GM23248 (cell line): ENCODE results near the gene CLDN7. TPM values are rescaled to one million over a fixed set of nuclear protein-coding genes. Genes with fewer than 3 reads are reported as not detected.

Experiments
- DNase-seq: peaks from one replicate; pipeline ENCODE4 v3.0.0-alpha.2; 2015
- H2AFZ ChIP-seq: fragments of 200-600 bp; sonication (generic); 2 replicates; pipeline ENCODE4 v1.6.1; 2016; ENCODE audit warnings: antibody characterized with exemption
- H3F3A ChIP-seq: fragments of 200-600 bp; sonication (generic); 2 replicates; pipeline ENCODE4 v1.6.1; 2016; ENCODE audit warnings: mild to moderate bottlenecking, antibody characterized with exemption, mixed run types; ENCODE audit not compliant: insufficient read depth
- H3K27ac ChIP-seq: fragments of 200-600 bp; sonication (generic); 2 replicates; pipeline ENCODE4 v1.5.1; 2016; ENCODE audit warnings: mild to moderate bottlenecking
- H3K27me3 ChIP-seq: fragments of 200-600 bp; sonication (generic); replicated peaks from 2 replicates; pipeline ENCODE4 v1.6.1; 2016; ENCODE audit warnings: mild to moderate bottlenecking; ENCODE audit not compliant: insufficient read depth
- H3K36me3 ChIP-seq: fragments of 200-600 bp; sonication (generic); 2 replicates; pipeline ENCODE4 v1.6.1; 2016; ENCODE audit warnings: low read depth, mild to moderate bottlenecking
- H3K4me1 ChIP-seq: fragments of 200-600 bp; sonication (generic); 2 replicates; pipeline ENCODE4 v1.6.1; 2016; ENCODE audit warnings: mild to moderate bottlenecking; ENCODE audit not compliant: insufficient read depth
- H3K4me2 ChIP-seq: fragments of 200-600 bp; sonication (generic); one replicate; pipeline ENCODE4 v1.6.1; 2016; ENCODE audit warnings: mild to moderate bottlenecking; ENCODE audit not compliant: unreplicated experiment
- H3K4me3 ChIP-seq: fragments of 200-600 bp; sonication (generic); 2 replicates; pipeline ENCODE4 v1.5.1; 2016; ENCODE audit warnings: mild to moderate bottlenecking
- H3K79me2 ChIP-seq: fragments of 200-600 bp; sonication (generic); 2 replicates; pipeline ENCODE4 v1.6.1; 2016; ENCODE audit warnings: mild to moderate bottlenecking; ENCODE audit not compliant: insufficient read depth
- H3K9ac ChIP-seq: fragments of 200-600 bp; sonication (generic); 2 replicates; pipeline ENCODE4 v1.6.1; 2016; ENCODE audit warnings: mild to moderate bottlenecking
- H3K9me2 ChIP-seq: fragments of 200-600 bp; sonication (generic); 2 replicates; pipeline ENCODE4 v1.6.1; 2016; ENCODE audit warnings: mixed run types, mild to moderate bottlenecking, moderate library complexity; ENCODE audit not compliant: insufficient read depth
- H3K9me3 ChIP-seq: fragments of 200-600 bp; sonication (generic); one replicate; pipeline ENCODE4 v1.6.1; 2017; ENCODE audit warnings: low read depth
- H4K20me1 ChIP-seq: fragments of 200-600 bp; sonication (generic); 2 replicates; pipeline ENCODE4 v1.6.0; 2016; ENCODE audit not compliant: insufficient read depth
- EZH2 ChIP-seq: fragments of 200-600 bp; sonication (generic); IDR thresholded peaks from 2 replicates; pipeline ENCODE4 v1.6.1; 2018; ENCODE audit warnings: antibody characterized with exemption, mild to moderate bottlenecking; ENCODE audit not compliant: insufficient read depth, poor library complexity, severe bottlenecking
- EZH2phosphoT487 ChIP-seq: fragments of 200-600 bp; sonication (generic); IDR thresholded peaks from 2 replicates; pipeline ENCODE4 v1.6.1; 2018; ENCODE audit warnings: antibody characterized with exemption, moderate library complexity, mild to moderate bottlenecking, low read depth; ENCODE audit not compliant: insufficient read depth
- WGBS, 2 experiments: methylation state at CpG; one replicate each; pipeline ENCODE4 v1.1.6; 2015 to 2017; ENCODE audit warnings: low lambda C conversion rate in 2 of 2, low coverage in 1 of 2; ENCODE audit errors: missing lambda C conversion rate in 2 of 2; 5-methylcytosine and 5-hydroxymethylcytosine counted together
- in situ Hi-C: fragments of 300-500 bp; cut with MboI; formaldehyde crosslinking; loops from 2 replicates; pipeline ENCODE4 v1.15.0; 2020
- polyA plus RNA-seq: library from polyadenylated mRNA; unstranded; fragments of >200 nt; fragmentation: Nextera tagmentation; extraction: Ambion mirVana; gene quantifications from 2 replicates; pipeline ENCODE4 v1.2.1, GENCODE V29; 2016
- total RNA-seq: library from RNA; depleted of rRNA; stranded (reverse); fragments of >200 nt; shearing (Covaris generic); gene quantifications from 2 replicates; pipeline ENCODE4 v1.2.3, GENCODE V29; 2014

The CLDN7 gene
- total and polyA plus RNA-seq, 2 experiments from 2014 or later = 2.3 to 4.5 TPM

DNA sequence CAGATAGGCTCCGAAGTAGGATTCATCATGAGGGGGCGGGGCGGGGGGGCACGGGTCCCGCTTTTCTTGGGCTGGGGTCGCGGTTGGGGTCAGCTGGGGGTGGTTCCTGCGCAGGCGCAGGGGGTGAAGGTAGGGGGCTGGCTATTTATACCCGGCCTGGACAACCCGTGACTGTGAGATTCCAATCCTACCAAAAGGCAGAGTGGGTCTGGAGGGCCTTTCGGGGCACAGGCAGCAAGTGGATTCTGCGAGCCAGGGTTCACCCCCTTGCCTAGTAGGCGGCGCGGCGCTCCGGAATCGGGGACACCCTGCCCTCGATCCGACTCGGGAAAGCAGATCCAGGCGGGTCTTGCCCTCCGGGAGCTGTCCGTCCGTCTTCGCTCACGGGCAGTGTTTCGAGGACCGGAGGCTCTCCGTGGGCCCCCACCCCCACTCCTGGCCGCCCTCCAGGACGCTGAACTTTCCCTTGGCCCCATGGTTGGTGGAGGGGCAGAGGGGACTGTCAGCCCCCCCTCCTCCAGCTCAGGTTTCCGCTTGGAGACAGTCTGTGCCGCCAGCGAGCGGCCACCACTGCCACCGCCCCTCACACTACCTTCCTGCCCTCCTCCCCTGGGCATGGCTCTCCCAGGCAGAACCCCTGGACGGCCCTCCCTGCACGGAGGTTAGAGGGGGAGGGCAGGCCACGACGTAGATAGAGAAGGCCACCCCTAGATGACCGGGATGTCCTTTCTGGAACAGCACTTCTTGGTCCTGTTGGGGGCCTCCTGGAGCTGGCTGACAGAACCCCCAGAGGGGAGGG lies 19.9 kb upstream of the CLDN7 start:
- Histone ChIP-seq H3K4me2 (peak overlapping the region; percentile 92), H3F3A (peaks cover 6% of the 10 kb centered on the region; the same call in 1 of the 2 replicates), H3K9me2 (no peaks in the 10 kb centered on the region), H3K27me3 (peaks cover 9% of the 10 kb centered on the region; the same call in 1 of the 2 replicates), H4K20me1 (no peaks in the 10 kb centered on the region), H3K4me1 (no peaks in the 10 kb centered on the region), H3K9ac (no peak overlapping the region), H3K9me3 (no peaks in the 10 kb centered on the region), H3K36me3 (no peaks in the 10 kb centered on the region), H3K27ac (no peak overlapping the region), H3K4me3 (peak overlapping the region; percentile 70), H3K79me2 (no peaks in the 10 kb centered on the region), H2AFZ (peak overlapping the region; percentile 78; the same call in 1 of the 2 replicates)
- in situ Hi-C loops = no loop called here
- TF ChIP-seq EZH2phosphoT487 (no peak), EZH2 (no peak)
- DNase-seq = no peak
- 15% methylated on average over 39 to 42 of the region's 43 CpGs for WGBS, 2 experiments

DNA sequence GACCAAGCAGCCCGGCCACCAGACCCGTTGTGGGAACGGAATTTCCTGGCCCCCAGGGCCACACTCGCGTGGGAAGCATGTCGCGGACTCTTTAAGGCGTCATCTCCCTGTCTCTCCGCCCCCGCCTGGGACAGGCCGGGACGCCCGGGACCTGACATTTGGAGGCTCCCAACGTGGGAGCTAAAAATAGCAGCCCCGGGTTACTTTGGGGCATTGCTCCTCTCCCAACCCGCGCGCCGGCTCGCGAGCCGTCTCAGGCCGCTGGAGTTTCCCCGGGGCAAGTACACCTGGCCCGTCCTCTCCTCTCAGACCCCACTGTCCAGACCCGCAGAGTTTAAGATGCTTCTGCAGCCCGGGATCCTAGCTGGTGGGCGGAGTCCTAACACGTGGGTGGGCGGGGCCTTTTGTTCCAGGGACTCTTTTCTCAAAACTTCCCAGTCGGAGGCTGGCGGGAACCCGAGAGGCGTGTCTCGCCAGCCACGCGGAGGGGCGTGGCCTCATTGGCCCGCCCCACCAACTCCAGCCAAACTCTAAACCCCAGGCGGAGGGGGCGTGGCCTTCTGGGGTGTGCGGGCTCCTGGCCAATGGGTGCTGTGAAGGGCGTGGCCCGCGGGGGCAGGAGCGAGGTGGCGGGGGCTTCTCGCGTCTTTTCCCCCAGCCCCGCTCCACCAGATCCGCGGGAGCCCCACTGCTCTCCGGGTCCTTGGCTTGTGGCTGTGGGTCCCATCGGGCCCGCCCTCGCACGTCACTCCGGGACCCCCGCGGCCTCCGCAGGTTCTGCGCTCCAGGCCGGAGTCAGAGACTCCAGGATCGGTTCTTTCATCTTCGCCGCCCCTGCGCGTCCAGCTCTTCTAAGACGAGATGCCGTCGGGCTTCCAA lies 19.0 kb upstream of the CLDN7 start, which contains the start of gene SLC2A4:
Gene SLC2A4 (plus strand): TSS at position 645 of the 879 bp plus-strand sequence. CDS start 217 bp downstream, at position 862.
- Histone ChIP-seq H3K9ac (peak within 1 kb of the TSS; percentile 74), H3K9me3 (no peaks in the 10 kb centered on the region), H3K4me3 (peak within 1 kb of the TSS; percentile 70), H4K20me1 (no peaks in the 10 kb centered on the region), H3K27me3 (peaks cover under 1% of the 10 kb centered on the region; the same call in 1 of the 2 replicates), H3K4me1 (no peaks in the 10 kb centered on the region), H3K27ac (peak within 1 kb of the TSS; percentile 57), H3K79me2 (no peaks in the 10 kb centered on the region), H3K4me2 (peak within 1 kb of the TSS; percentile 92), H3F3A (peaks cover 6% of the 10 kb centered on the region; the same call in 1 of the 2 replicates), H3K9me2 (no peaks in the 10 kb centered on the region), H3K36me3 (no peaks in the 10 kb centered on the region), H2AFZ (peak within 1 kb of the TSS; percentile 78)
- TF ChIP-seq EZH2phosphoT487 (no peak), EZH2 (no peak)
- in situ Hi-C loops = no loop called here
- DNase-seq = peak; percentile 97
- 3 to 4% methylated on average over 53 to 66 of the region's 71 CpGs for WGBS, 2 experiments

DNA sequence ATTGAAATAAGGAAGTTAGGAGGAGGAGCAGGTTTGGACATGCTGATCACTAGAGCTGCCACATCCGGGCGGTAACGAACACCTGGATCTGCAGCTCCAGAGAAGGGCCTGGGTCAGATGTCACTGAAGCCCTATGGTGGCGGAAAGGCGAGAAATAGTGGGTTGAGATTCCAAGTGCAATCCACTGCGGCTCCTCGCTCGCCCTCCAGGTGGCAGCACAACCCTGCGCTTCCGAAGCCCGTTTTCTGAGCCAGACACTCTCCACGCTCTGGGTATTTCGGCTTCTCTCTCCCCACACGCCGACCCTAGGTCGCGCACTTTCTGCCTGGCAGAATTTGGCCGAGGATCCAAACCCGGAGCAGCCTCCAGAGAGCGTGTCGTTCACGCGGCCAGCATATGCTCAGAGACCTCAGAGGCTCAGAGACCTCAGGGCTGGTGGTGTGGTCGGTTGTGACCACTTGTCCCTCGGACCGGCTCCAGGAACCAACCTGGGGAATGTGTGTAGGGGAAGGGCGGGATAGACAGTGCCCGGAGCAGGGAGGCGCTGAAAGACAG lies 18.3 kb upstream of the CLDN7 start:
- Histone ChIP-seq H2AFZ (peak overlapping the region; percentile 78), H3K27ac (peak overlapping the region; percentile 57), H3K4me1 (no peaks in the 10 kb centered on the region), H3K9me2 (no peaks in the 10 kb centered on the region), H4K20me1 (no peaks in the 10 kb centered on the region), H3F3A (peaks cover 6% of the 10 kb centered on the region; the same call in 1 of the 2 replicates), H3K4me3 (peak overlapping the region; percentile 70), H3K36me3 (no peaks in the 10 kb centered on the region), H3K79me2 (no peaks in the 10 kb centered on the region), H3K27me3 (no peaks in the 10 kb centered on the region; the same call in 1 of the 2 replicates), H3K9ac (peak overlapping the region; percentile 74), H3K9me3 (no peaks in the 10 kb centered on the region), H3K4me2 (peak overlapping the region; percentile 92)
- WGBS, 2 experiments = 1 to 3% methylated on average over 29 of the region's 29 CpGs
- peak; percentile 89 for DNase-seq
- in situ Hi-C loops = no loop called here
- TF ChIP-seq EZH2phosphoT487 = no peak
- no peak for TF ChIP-seq EZH2

DNA sequence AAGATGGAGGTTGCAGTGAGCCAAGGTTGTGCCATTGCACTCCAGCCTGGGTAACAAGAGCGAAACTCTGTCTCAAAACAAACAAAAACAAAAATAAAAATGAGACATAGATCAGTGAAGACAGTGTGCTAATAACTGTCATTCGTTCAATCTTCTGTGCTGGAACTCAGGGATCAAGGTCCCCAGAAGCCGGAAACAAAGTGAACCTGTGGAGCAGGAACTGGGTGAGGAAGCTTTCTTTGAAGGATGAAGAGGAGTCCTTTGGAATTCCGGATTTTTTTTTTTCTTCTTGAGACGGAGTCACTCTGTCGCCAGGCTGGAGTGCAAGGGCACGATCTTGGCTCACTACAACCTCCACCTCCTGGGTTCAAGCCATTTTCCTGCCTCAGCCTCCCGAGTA lies 17.2 kb upstream of the CLDN7 start:
- Histone ChIP-seq H3K9me3 (no peaks in the 10 kb centered on the region), H3F3A (peaks cover 6% of the 10 kb centered on the region; the same call in 1 of the 2 replicates), H2AFZ (no peak overlapping the region), H3K79me2 (no peaks in the 10 kb centered on the region), H4K20me1 (no peaks in the 10 kb centered on the region), H3K4me1 (no peaks in the 10 kb centered on the region), H3K4me2 (no peak overlapping the region), H3K9ac (no peak overlapping the region), H3K4me3 (no peak overlapping the region), H3K27me3 (no peaks in the 10 kb centered on the region; the same call in 1 of the 2 replicates), H3K36me3 (no peaks in the 10 kb centered on the region), H3K9me2 (no peaks in the 10 kb centered on the region), H3K27ac (no peak overlapping the region)
- WGBS, 2 experiments = 70 to 83% methylated on average over 8 of the region's 8 CpGs
- TF ChIP-seq EZH2phosphoT487 (no peak), EZH2 (no peak)
- in situ Hi-C loops = no loop called here
- no peak for DNase-seq
